HepG2 (cell line): Measurements from ENCODE around the gene PEF1.

ENCODE experiments used
- CHD2 ChIP-seq: IDR thresholded peaks from 2 replicates; pipeline ENCODE4 v1.6.1; 2011; ENCODE audit warnings: low read depth, low read length, improper control_type of control experiment
- CTCF ChIP-seq: sonication (generic); formaldehyde crosslinking; IDR thresholded peaks from 2 replicates; pipeline ENCODE4 v1.5.0; 2020; ENCODE audit warnings: mild to moderate bottlenecking, missing genetic modification reagents, moderate library complexity
- POLR2AphosphoS5 ChIP-seq: IDR thresholded peaks from 2 replicates; pipeline ENCODE4 v1.6.1; 2012; ENCODE audit warnings: low read depth, low read length
- SMYD3 ChIP-seq: sonication (generic); formaldehyde crosslinking; IDR thresholded peaks from 2 replicates; pipeline ENCODE4 v1.8.1; 2023; ENCODE audit warnings: mild to moderate bottlenecking, missing genetic modification reagents
- ZNF530 ChIP-seq: sonication (generic); formaldehyde crosslinking; IDR thresholded peaks from 2 replicates; pipeline ENCODE4 v1.5.0; 2020; ENCODE audit warnings: low read depth, mild to moderate bottlenecking, missing genetic modification reagents

GRCh38 chr1:31637915-31638673, 6.6 kb downstream of the PEF1 start:
- TF ChIP-seq CHD2 (no peak), ZNF530 (CRISPR knock-in tag) (no peak), CTCF (CRISPR knock-in tag) (no peak), POLR2AphosphoS5 (no peak), SMYD3 (no peak)
